Keratinocyte (primary cell): Measurements from ENCODE around the gene HS1BP3. TPM values are rescaled to one million over a fixed set of nuclear protein-coding genes. Genes with fewer than 3 reads are reported as not detected.

ENCODE experiments used
- DNase-seq: peaks from one replicate; pipeline ENCODE4 v3.0.0-alpha.2; 2011; ENCODE audit warnings: low read depth, missing footprints, low spot score
- FAIRE-seq: peaks from 2 replicates; lab custom pipeline; 2011; peaks lifted over from hg19 to GRCh38; lab: Jason Lieb, UNC
- H2AFZ ChIP-seq: 2 replicates; pipeline ENCODE4 v1.6.0; 2012; ENCODE audit warnings: low read length, control low read depth, inconsistent platforms; ENCODE audit not compliant: control insufficient read depth
- H3K27ac ChIP-seq: 2 replicates; pipeline ENCODE4 v1.5.1; 2011; ENCODE audit warnings: low read length; ENCODE audit not compliant: control insufficient read depth, insufficient read depth
- H3K27me3 ChIP-seq: 3 replicates; pipeline ENCODE4 v1.6.0; 2011; ENCODE audit warnings: low read length; ENCODE audit not compliant: control insufficient read depth, insufficient read depth; ENCODE audit errors: extremely low read depth
- H3K36me3 ChIP-seq, 2 experiments: 2 replicates in 1 of 2; 3 replicates in 1 of 2; pipeline ENCODE4 v1.5.1; 2011; ENCODE audit warnings: low read length in 2 of 2, mild to moderate bottlenecking in 1 of 2; ENCODE audit not compliant: control insufficient read depth in 2 of 2, insufficient read depth in 2 of 2; ENCODE audit errors: extremely low read depth in 1 of 2
- H3K4me1 ChIP-seq: 3 replicates; pipeline ENCODE4 v1.5.1; 2011; ENCODE audit warnings: low read length; ENCODE audit not compliant: control insufficient read depth, insufficient read depth; ENCODE audit errors: extremely low read depth
- H3K4me2 ChIP-seq: 3 replicates; pipeline ENCODE4 v1.6.0; 2011; ENCODE audit warnings: low read depth, low read length; ENCODE audit not compliant: control insufficient read depth, insufficient read depth; ENCODE audit errors: extremely low read depth
- H3K4me3 ChIP-seq, 3 experiments: fragments of 200-600 bp in 1 of 3; sonication (generic) in 1 of 3; 2 replicates in 2 of 3; 3 replicates in 1 of 3; pipeline ENCODE4 v1.5.1; 2011 to 2016; ENCODE audit warnings: low read length in 3 of 3, mild to moderate bottlenecking in 3 of 3, control low read depth in 2 of 3, inconsistent platforms in 1 of 3, low read depth in 1 of 3, mixed read lengths in 1 of 3, mixed run types in 1 of 3, moderate library complexity in 1 of 3; ENCODE audit not compliant: control insufficient read depth in 2 of 3, insufficient read depth in 2 of 3; ENCODE audit errors: extremely low read depth in 1 of 3
- H3K79me2 ChIP-seq: 2 replicates; pipeline ENCODE4 v1.6.0; 2012; ENCODE audit warnings: low read length; ENCODE audit not compliant: control insufficient read depth, insufficient read depth
- H3K9ac ChIP-seq: 3 replicates; pipeline ENCODE4 v1.6.0; 2011; ENCODE audit warnings: low read length; ENCODE audit not compliant: control insufficient read depth, insufficient read depth; ENCODE audit errors: extremely low read depth
- H3K9me1 ChIP-seq: 3 replicates; pipeline ENCODE4 v1.6.0; 2011; ENCODE audit warnings: low read length; ENCODE audit not compliant: control insufficient read depth, insufficient read depth; ENCODE audit errors: extremely low read depth
- H3K9me3 ChIP-seq: 2 replicates; pipeline ENCODE4 v1.5.1; 2012; ENCODE audit warnings: low read depth, low read length; ENCODE audit not compliant: control insufficient read depth
- H4K20me1 ChIP-seq: 3 replicates; pipeline ENCODE4 v1.6.0; 2011; ENCODE audit warnings: low read length; ENCODE audit not compliant: control insufficient read depth, insufficient read depth; ENCODE audit errors: extremely low read depth
- EZH2 ChIP-seq: IDR thresholded peaks from one replicate; pipeline ENCODE4 v1.6.1; 2012; ENCODE audit warnings: inconsistent platforms, mild to moderate bottlenecking, low read length, moderate library complexity
- dilution Hi-C: fragments of 300-500 bp; cut with MboI; formaldehyde crosslinking; loops from one replicate; pipeline ENCODE4 v1.7.0; 2020; ENCODE audit warnings: low sequenced_read_pairs; ENCODE audit not compliant: extremely low pct_ligation_motif_present
- polyA plus RNA-seq, 5 experiments: library from polyadenylated mRNA; depleted of rRNA in 3 of 5; stranded (reverse) in 3 of 5; stranded (forward) in 1 of 5; unstranded in 1 of 5; fragments of >200 nt; gene quantifications; 1 replicate in 1 of 5; 2 replicates in 3 of 5; 3 replicates in 1 of 5; pipeline versions ENCODE4 v1.2.1 to v1.2.3, GENCODE V29; 2011 to 2012; ENCODE audit warnings: missing spikeins in 2 of 5, low read depth in 1 of 5, low replicate concordance in 1 of 5
- TF ChIP-seq, protein P1 (sequence below), 3 experiments: IDR thresholded peaks in 1 of 3; conservative IDR thresholded peaks in 1 of 3; optimal IDR thresholded peaks in 1 of 3; 2 replicates in 2 of 3; 3 replicates in 1 of 3; pipeline versions ENCODE3 to v1.5.1; 2011; ENCODE audit warnings: low read length in 3 of 3, mild to moderate bottlenecking in 3 of 3, moderate library complexity in 2 of 3, control low read depth in 1 of 3, inconsistent platforms in 1 of 3; ENCODE audit not compliant: insufficient read depth in 2 of 3; ENCODE audit errors: extremely low read depth in 1 of 3

HS1BP3 gene
- polyA plus RNA-seq, 1 donor (not counting 4 experiments of a cell fraction or from before 2014, with no cell fraction given) = 18.5 TPM

DNA sequence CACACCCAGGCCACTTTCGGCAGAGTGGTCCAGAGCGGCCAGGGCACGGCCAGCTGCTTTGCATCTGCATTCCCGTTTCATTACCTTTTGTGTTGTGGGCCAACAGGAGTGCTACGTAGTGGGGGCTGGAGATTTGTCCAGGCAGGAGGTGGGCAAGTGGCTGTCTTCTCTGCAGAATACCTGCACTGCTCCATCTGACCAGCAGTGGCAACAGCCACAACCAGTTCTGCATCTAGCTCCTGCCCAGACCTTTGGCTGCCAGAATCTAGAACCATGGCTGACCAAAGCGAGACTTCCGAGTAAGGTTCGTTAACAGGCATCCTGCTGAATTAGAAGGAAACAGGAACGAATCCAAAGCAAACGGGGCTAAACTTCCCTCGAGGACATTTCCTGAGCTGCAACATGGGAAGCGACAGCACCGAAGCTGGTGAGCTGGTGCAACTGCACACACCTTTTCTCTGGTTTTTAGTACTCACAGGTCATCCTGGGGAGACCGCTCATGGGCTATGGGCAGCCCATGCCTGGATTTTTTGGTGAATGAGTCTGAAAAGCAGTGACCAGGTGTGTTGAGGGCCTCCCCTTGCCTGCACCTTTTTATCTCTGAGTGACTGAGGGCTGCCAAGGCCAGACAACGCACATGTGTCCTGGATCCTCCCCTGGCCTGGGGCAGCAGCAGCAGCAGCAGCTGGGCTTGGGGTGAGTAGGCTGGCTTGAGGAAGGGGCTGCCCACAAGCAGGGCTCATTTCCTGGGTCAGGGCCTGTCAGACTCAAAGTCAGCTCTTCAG, 26.6 kb upstream of the HS1BP3 start:
- H3K27ac ChIP-seq = no peak overlapping the region
- no peaks in the 10 kb centered on the region for H3K9me3 ChIP-seq
- no peak overlapping the region for H3K4me3 ChIP-seq
- H3K27me3 ChIP-seq = peaks cover 16% of the 10 kb centered on the region
- DNase-seq (no peak), FAIRE-seq (no peak)
- no peak overlapping the region for H3K9ac ChIP-seq
- no peak for TF ChIP-seq EZH2
- TF ChIP-seq, protein P1, sequence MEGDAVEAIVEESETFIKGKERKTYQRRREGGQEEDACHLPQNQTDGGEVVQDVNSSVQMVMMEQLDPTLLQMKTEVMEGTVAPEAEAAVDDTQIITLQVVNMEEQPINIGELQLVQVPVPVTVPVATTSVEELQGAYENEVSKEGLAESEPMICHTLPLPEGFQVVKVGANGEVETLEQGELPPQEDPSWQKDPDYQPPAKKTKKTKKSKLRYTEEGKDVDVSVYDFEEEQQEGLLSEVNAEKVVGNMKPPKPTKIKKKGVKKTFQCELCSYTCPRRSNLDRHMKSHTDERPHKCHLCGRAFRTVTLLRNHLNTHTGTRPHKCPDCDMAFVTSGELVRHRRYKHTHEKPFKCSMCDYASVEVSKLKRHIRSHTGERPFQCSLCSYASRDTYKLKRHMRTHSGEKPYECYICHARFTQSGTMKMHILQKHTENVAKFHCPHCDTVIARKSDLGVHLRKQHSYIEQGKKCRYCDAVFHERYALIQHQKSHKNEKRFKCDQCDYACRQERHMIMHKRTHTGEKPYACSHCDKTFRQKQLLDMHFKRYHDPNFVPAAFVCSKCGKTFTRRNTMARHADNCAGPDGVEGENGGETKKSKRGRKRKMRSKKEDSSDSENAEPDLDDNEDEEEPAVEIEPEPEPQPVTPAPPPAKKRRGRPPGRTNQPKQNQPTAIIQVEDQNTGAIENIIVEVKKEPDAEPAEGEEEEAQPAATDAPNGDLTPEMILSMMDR (optimal IDR thresholded peaks at IDR 0.05 in 1 of 3, IDR thresholded peaks at IDR 0.05 in 1 of 3, conservative IDR thresholded peaks at IDR 0.05 in 1 of 3; ENCODE audit: extremely low read depth in 1 of 3, insufficient read depth in 2 of 3, low read length in 3 of 3) = peak in 2 of 3 experiments; percentile 24 to 27
- no peak overlapping the region for H2AFZ ChIP-seq
- dilution Hi-C loops = no loop called here
- no peaks in the 10 kb centered on the region for H3K9me1 ChIP-seq
- H3K79me2 ChIP-seq = no peaks in the 10 kb centered on the region
- no peaks in the 10 kb centered on the region for H3K4me1 ChIP-seq
- H3K36me3 ChIP-seq = peaks cover 3% of the 10 kb centered on the region in 2 experiments
- no peaks in the 10 kb centered on the region for H4K20me1 ChIP-seq
- H3K4me2 ChIP-seq = no peak overlapping the region

DNA sequence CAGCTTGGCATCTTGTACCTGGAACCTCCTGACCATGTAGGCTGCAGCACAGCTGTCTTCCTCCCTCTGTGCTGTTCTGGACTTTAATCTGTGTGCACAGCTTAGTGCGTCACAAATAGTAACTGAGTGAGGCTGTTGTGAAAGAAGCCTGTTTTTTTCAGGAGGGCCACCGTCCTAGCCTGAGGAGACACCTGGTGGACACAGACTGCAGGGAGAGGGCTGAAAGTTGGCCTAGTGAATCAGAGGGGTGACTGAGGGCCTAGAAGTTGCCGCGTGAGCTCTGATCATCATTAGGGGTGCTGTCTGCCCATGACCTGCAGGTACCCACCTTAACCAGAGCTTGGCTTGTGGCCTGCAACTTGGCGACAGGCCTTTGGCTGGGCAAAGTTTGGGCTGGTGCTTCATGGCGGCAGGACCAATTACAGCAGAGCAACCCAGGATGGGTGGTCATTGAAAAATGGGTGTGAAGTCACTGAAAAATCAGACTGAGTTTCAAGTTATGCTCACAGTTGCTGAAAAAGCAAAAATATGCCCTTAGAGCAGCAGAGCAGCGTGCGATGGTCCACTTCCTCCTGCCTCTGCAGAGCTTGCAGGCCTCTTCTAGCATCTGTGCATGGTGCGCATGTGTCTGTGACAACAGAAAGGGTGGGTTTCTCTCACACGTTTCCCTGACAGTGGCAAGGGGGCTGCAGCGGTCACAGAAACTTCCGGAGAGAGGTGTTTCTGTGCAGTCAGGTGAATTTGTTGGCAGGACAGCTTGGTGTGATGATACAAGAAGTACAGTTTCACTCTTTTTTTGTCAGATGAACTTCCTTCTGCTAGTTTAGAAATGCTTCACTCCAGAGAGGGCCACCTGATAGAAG, 25.7 kb upstream of the HS1BP3 start:
- Histone ChIP-seq H3K9ac (no peak overlapping the region), H3K4me1 (no peaks in the 10 kb centered on the region), H3K27me3 (peaks cover 25% of the 10 kb centered on the region), H3K4me2 (no peak overlapping the region), H3K27ac (no peak overlapping the region), H3K79me2 (no peaks in the 10 kb centered on the region), H3K9me3 (no peaks in the 10 kb centered on the region), H3K9me1 (no peaks in the 10 kb centered on the region), H4K20me1 (no peaks in the 10 kb centered on the region), H3K4me3 (no peak overlapping the region), H2AFZ (no peak overlapping the region), H3K36me3 (no peaks in the 10 kb centered on the region)
- TF ChIP-seq, protein P1 (optimal IDR thresholded peaks at IDR 0.05 in 1 of 3, IDR thresholded peaks at IDR 0.05 in 1 of 3, conservative IDR thresholded peaks at IDR 0.05 in 1 of 3; ENCODE audit: extremely low read depth in 1 of 3, insufficient read depth in 2 of 3, low read length in 3 of 3) = no peak
- FAIRE-seq (no peak), DNase-seq (no peak)
- dilution Hi-C loops = no loop called here
